Mesothelial cell of epicardium (in vitro differentiated cells): ENCODE measurements around the gene KCNRG. TPM values are rescaled to one million over a fixed set of nuclear protein-coding genes. Genes with fewer than 3 reads are reported as not detected.

Experiments
- DNase-seq, 2 experiments: peaks; one replicate each; pipeline ENCODE4 v3.0.0; 2021; ENCODE audit warnings: low spot score in 2 of 2; ENCODE audit not compliant: unreplicated experiment in 2 of 2
- H3K27ac Mint-ChIP-seq: 2 replicates; pipeline ENCODE4 v1.8.0; 2021; ENCODE audit warnings: mixed read lengths
- H3K27me3 Mint-ChIP-seq: 2 replicates; pipeline ENCODE4 v1.8.0; 2021; ENCODE audit warnings: low read depth, mixed read lengths
- H3K36me3 Mint-ChIP-seq: 2 replicates; pipeline ENCODE4 v1.8.0; 2021; ENCODE audit warnings: mixed read lengths
- H3K4me1 Mint-ChIP-seq: 2 replicates; pipeline ENCODE4 v1.8.0; 2021; ENCODE audit warnings: mixed read lengths
- H3K4me3 Mint-ChIP-seq: 2 replicates; pipeline ENCODE4 v1.8.0; 2021; ENCODE audit warnings: mild to moderate bottlenecking, moderate library complexity, mixed read lengths
- H3K9me3 Mint-ChIP-seq: 2 replicates; pipeline ENCODE4 v1.8.0; 2021; ENCODE audit warnings: mixed read lengths
- total RNA-seq: library from RNA; stranded (reverse); gene quantifications from 3 replicates; pipeline ENCODE4 v1.2.1, GENCODE V29; 2021
- TF ChIP-seq, protein P1 (sequence below): fragments of 200-600 bp; sonication (generic); IDR thresholded peaks from one replicate; pipeline ENCODE4 v1.5.0; 2021; ENCODE audit warnings: antibody characterized with exemption; ENCODE audit not compliant: unreplicated experiment

The KCNRG gene
- total RNA-seq, 1 donor from 2014 or later = 1.3 TPM

- Mint-ChIP-seq H3K4me3 (no peak overlapping the region), H3K9me3 (no peaks in the 10 kb centered on the region), H3K27me3 (no peaks in the 10 kb centered on the region), H3K36me3 (no peaks in the 10 kb centered on the region), H3K4me1 (peaks cover 21% of the 10 kb centered on the region), H3K27ac (no peak overlapping the region)
- TF ChIP-seq, protein P1, sequence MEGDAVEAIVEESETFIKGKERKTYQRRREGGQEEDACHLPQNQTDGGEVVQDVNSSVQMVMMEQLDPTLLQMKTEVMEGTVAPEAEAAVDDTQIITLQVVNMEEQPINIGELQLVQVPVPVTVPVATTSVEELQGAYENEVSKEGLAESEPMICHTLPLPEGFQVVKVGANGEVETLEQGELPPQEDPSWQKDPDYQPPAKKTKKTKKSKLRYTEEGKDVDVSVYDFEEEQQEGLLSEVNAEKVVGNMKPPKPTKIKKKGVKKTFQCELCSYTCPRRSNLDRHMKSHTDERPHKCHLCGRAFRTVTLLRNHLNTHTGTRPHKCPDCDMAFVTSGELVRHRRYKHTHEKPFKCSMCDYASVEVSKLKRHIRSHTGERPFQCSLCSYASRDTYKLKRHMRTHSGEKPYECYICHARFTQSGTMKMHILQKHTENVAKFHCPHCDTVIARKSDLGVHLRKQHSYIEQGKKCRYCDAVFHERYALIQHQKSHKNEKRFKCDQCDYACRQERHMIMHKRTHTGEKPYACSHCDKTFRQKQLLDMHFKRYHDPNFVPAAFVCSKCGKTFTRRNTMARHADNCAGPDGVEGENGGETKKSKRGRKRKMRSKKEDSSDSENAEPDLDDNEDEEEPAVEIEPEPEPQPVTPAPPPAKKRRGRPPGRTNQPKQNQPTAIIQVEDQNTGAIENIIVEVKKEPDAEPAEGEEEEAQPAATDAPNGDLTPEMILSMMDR = no peak
- no peak for DNase-seq
Observed at GRCh38 chr13:50030315-50030714, 15.1 kb downstream of the KCNRG start.

DNA sequence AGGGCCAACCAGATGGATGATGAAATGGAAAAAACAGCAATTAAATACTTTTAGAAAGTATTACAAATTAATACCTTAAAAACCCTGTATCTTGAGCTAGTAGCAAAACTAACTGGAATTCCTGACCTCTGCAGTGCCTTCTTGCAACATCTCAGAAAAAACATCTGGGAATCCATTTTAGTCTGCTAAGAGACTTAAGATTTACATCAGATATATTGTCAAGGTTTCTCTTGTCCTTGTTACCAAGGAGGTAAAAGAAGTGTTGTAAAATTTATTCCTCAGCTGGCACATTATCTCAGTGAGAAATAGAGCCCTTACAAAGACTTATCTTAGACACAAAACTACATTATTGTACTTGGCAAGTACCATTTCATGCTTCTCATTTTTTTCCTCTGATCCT is 18.5 kb downstream of the KCNRG start:
- DNase-seq = no peak
- Mint-ChIP-seq H3K4me3 (no peak overlapping the region), H3K27me3 (no peaks in the 10 kb centered on the region), H3K4me1 (peaks cover 9% of the 10 kb centered on the region), H3K27ac (no peak overlapping the region), H3K9me3 (no peaks in the 10 kb centered on the region), H3K36me3 (no peaks in the 10 kb centered on the region)
- TF ChIP-seq, protein P1 = no peak

GRCh38 chr13:50037788-50038187 is 22.5 kb downstream of the KCNRG start:
- TF ChIP-seq, protein P1 = no peak
- Mint-ChIP-seq H3K27me3 (no peaks in the 10 kb centered on the region), H3K36me3 (no peaks in the 10 kb centered on the region), H3K27ac (no peak overlapping the region), H3K9me3 (no peaks in the 10 kb centered on the region), H3K4me1 (peaks cover 11% of the 10 kb centered on the region), H3K4me3 (no peak overlapping the region)
- no peak for DNase-seq

DNA sequence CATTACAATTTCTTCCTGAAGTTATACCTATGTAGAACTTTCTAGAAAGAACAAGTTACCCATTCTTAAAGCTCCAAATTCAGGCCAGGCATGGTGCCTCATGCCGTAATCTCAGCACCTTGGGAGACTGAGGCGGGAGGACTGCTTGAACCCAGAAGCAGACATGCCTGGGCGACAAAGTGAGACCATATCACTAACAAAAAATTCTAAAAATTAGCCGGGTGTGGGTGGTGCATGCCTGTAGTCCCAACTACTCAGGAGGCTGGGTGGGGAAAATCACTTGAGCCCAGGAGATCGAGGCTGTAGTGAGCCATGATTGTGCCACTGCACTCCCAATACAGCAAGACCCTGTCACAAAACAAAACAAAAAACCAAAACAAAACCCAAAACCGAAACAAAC is 23.0 kb downstream of the KCNRG start:
- Mint-ChIP-seq H3K27ac (no peak overlapping the region), H3K27me3 (no peaks in the 10 kb centered on the region), H3K9me3 (no peaks in the 10 kb centered on the region), H3K36me3 (peaks cover 1% of the 10 kb centered on the region), H3K4me1 (peaks cover 10% of the 10 kb centered on the region), H3K4me3 (no peak overlapping the region)
- TF ChIP-seq, protein P1 = no peak
- DNase-seq = no peak

GRCh38 chr13:50052478-50052877 is 37.2 kb downstream of the KCNRG start:
- Mint-ChIP-seq H3K9me3 (peaks cover 9% of the 10 kb centered on the region), H3K27me3 (no peaks in the 10 kb centered on the region), H3K27ac (no peak overlapping the region), H3K4me3 (no peak overlapping the region), H3K4me1 (peaks cover 8% of the 10 kb centered on the region), H3K36me3 (peaks cover 15% of the 10 kb centered on the region)
- TF ChIP-seq, protein P1 = no peak
- no peak for DNase-seq

- H3K27ac Mint-ChIP-seq = no peak overlapping the region
- H3K9me3 Mint-ChIP-seq = peaks cover 9% of the 10 kb centered on the region
Observed at GRCh38 chr13:50053844-50054243, 38.6 kb downstream of the KCNRG start.

More at GRCh38 chr13:50053844-50054243, 38.6 kb downstream of the KCNRG start:
- Mint-ChIP-seq H3K4me3 (no peak overlapping the region), H3K4me1 (peaks cover 8% of the 10 kb centered on the region), H3K27me3 (no peaks in the 10 kb centered on the region), H3K36me3 (peaks cover 17% of the 10 kb centered on the region)
- TF ChIP-seq, protein P1 = no peak
- no peak for DNase-seq
